Measurements from ENCODE around the gene DACT2.

Gene DACT2

GRCh38 chr6:168304752-168305015, 14.9 kb downstream of the DACT2 start:
- TF ChIP-seq ARNTL (CRISPR knock-in tag; IDR thresholded peaks at IDR 0.05; ENCODE audit: borderline replicate concordance, low read depth) (no peak), CREB5 (CRISPR knock-in tag; IDR thresholded peaks at IDR 0.05; ENCODE audit: low read depth) (no peak), TCF4 (CRISPR knock-in tag; IDR thresholded peaks at IDR 0.05; ENCODE audit: borderline replicate concordance) (no peak), CSRNP3 (CRISPR knock-in tag; IDR thresholded peaks at IDR 0.05) (no peak), ZNF8 (CRISPR knock-in tag; IDR thresholded peaks at IDR 0.05) (no peak), ZC3H10 (CRISPR knock-in tag; IDR thresholded peaks at IDR 0.05) (no peak), ZFP3 (CRISPR knock-in tag; IDR thresholded peaks at IDR 0.05) (no peak), CSDC2 (CRISPR knock-in tag; IDR thresholded peaks at IDR 0.05) (no peak), SNAI2 (CRISPR knock-in tag; IDR thresholded peaks at IDR 0.05) (no peak), POU6F1 (CRISPR knock-in tag; IDR thresholded peaks at IDR 0.05; ENCODE audit: borderline replicate concordance, low read depth) (no peak), ZNF565 (CRISPR knock-in tag; conservative IDR thresholded peaks at IDR 0.05; ENCODE audit: low read depth) (no peak), ISL1 (CRISPR knock-in tag; IDR thresholded peaks at IDR 0.05) (no peak), RARB (CRISPR knock-in tag; IDR thresholded peaks at IDR 0.05) (no peak), OSR1 (CRISPR knock-in tag; IDR thresholded peaks at IDR 0.05) (no peak), ZFP30 (CRISPR knock-in tag; IDR thresholded peaks at IDR 0.05) (no peak), ZNF70 (CRISPR knock-in tag; IDR thresholded peaks at IDR 0.05) (no peak), BACH2 (CRISPR knock-in tag; IDR thresholded peaks at IDR 0.05; ENCODE audit: borderline replicate concordance) (no peak)
- no peak for ATAC-seq

- ATAC-seq: no peak
- TF ChIP-seq ARNTL (CRISPR knock-in tag; IDR thresholded peaks at IDR 0.05; ENCODE audit: borderline replicate concordance, low read depth) (no peak), RARB (CRISPR knock-in tag; IDR thresholded peaks at IDR 0.05) (no peak), GLIS3 (CRISPR knock-in tag; IDR thresholded peaks at IDR 0.05) (no peak), CSDC2 (CRISPR knock-in tag; IDR thresholded peaks at IDR 0.05) (no peak), ZFP30 (CRISPR knock-in tag; IDR thresholded peaks at IDR 0.05) (no peak), ISL1 (CRISPR knock-in tag; IDR thresholded peaks at IDR 0.05) (no peak), POU6F1 (CRISPR knock-in tag; IDR thresholded peaks at IDR 0.05; ENCODE audit: borderline replicate concordance, low read depth) (no peak), ESRRG (CRISPR knock-in tag; IDR thresholded peaks at IDR 0.05) (no peak), CREB5 (CRISPR knock-in tag; IDR thresholded peaks at IDR 0.05; ENCODE audit: low read depth) (no peak), ZC3H10 (CRISPR knock-in tag; IDR thresholded peaks at IDR 0.05) (no peak), ZFP3 (CRISPR knock-in tag; IDR thresholded peaks at IDR 0.05) (no peak), TCF4 (CRISPR knock-in tag; IDR thresholded peaks at IDR 0.05; ENCODE audit: borderline replicate concordance) (no peak), ZNF8 (CRISPR knock-in tag; IDR thresholded peaks at IDR 0.05) (no peak), PPARA (CRISPR knock-in tag; IDR thresholded peaks at IDR 0.05; ENCODE audit: borderline replicate concordance) (no peak), PATZ1 (CRISPR knock-in tag; IDR thresholded peaks at IDR 0.05; ENCODE audit: borderline replicate concordance) (no peak), OSR1 (CRISPR knock-in tag; IDR thresholded peaks at IDR 0.05) (no peak), BACH2 (CRISPR knock-in tag; IDR thresholded peaks at IDR 0.05; ENCODE audit: borderline replicate concordance) (no peak), ZNF70 (CRISPR knock-in tag; IDR thresholded peaks at IDR 0.05) (no peak)
Measured at GRCh38 chr6:168303982-168304751, 15.4 kb downstream of the DACT2 start.
